Stomach (tissue), 9 donors: ENCODE data around the gene IFT27. TPM values are rescaled to one million over a fixed set of nuclear protein-coding genes. Genes with fewer than 3 reads are reported as not detected.
A peak's percentile ranks its signal among the peaks of the same experiment; 100 is the strongest.

ENCODE experiments used
- DNase-seq, 2 donors: peaks; one replicate each; pipeline versions ENCODE4 v3.0.0 to v3.0.0-alpha.2; 2013 to 2019
- H3K27ac ChIP-seq, 5 donors: fragments of 200-600 bp in 4 of 5; sonication (generic) in 4 of 5; one replicate each; pipeline ENCODE4 v1.5.1; 2013 to 2019; ENCODE audit warnings: mild to moderate bottlenecking in 1 of 5, moderate library complexity in 1 of 5
- H3K27me3 ChIP-seq, 3 donors: fragments of 200-600 bp; sonication (generic); one replicate each; pipeline ENCODE4 v1.5.1; 2017 to 2019; ENCODE audit warnings: mixed run types in 1 of 3
- H3K36me3 ChIP-seq, 4 donors: fragments of 200-600 bp; sonication (generic); 1 replicate in 3 of 4; 2 replicates in 1 of 4; pipeline ENCODE4 v1.5.1; 2016 to 2019
- H3K4me1 ChIP-seq, 4 donors: fragments of 200-600 bp; sonication (generic); one replicate each; pipeline ENCODE4 v1.5.1; 2016 to 2019
- H3K4me3 ChIP-seq, 4 donors: fragments of 200-600 bp; sonication (generic) in 3 of 4; one replicate each; pipeline ENCODE4 v1.5.1; 2016 to 2019; ENCODE audit warnings: mild to moderate bottlenecking in 1 of 4
- H3K9me3 ChIP-seq, 4 donors: fragments of 200-600 bp; sonication (generic); one replicate each; pipeline ENCODE4 v1.5.1; 2016 to 2019
- CTCF ChIP-seq, 7 experiments: fragments of 450-650 bp in 4 of 7; fragments of 200-600 bp in 3 of 7; sonication (generic) in 3 of 7; IDR thresholded peaks; one replicate each; pipeline ENCODE4 v1.5.1; 2016 to 2019; ENCODE audit warnings: antibody characterized with exemption in 7 of 7, control low read depth in 2 of 7, mild to moderate bottlenecking in 1 of 7
- EP300 ChIP-seq: sonication (generic); formaldehyde crosslinking; IDR thresholded peaks from one replicate; pipeline ENCODE4 v1.6.1; 2017; ENCODE audit warnings: antibody characterized with exemption
- POLR2A ChIP-seq, 4 donors: fragments of 450-650 bp; IDR thresholded peaks; one replicate each; pipeline ENCODE4 v1.6.1; 2016; ENCODE audit warnings: antibody characterized with exemption in 4 of 4, control low read depth in 2 of 4, mild to moderate bottlenecking in 1 of 4, moderate library complexity in 1 of 4
- POLR2AphosphoS5 ChIP-seq, 3 donors: sonication (generic); formaldehyde crosslinking; IDR thresholded peaks; one replicate each; pipeline ENCODE4 v1.6.1; 2016; ENCODE audit warnings: antibody characterized with exemption in 3 of 3
- WGBS, 5 donors: extraction: QIAGEN DNeasy Blood & Tissue Kit in 3 of 5; methylation state at CpG; one replicate each; pipeline versions ENCODE4 v1.1.5 to v1.1.7; 2013 to 2018; 5-methylcytosine and 5-hydroxymethylcytosine counted together
- intact Hi-C: fragments of 100-400 bp; cut with DNase I; formaldehyde crosslinking; loops from one replicate; pipeline ENCODE4 v1.15.1; 2023; ENCODE audit warnings: low total_unique reads
- polyA plus RNA-seq, 3 donors: library from polyadenylated mRNA; stranded (reverse); fragments of 200-250 nt; gene quantifications; one replicate each; pipeline ENCODE4 v1.2.3, GENCODE V29; 2013
- total RNA-seq, 5 donors: library from RNA; depleted of rRNA; stranded (reverse); fragments of >200 nt; gene quantifications; one replicate each; pipeline versions ENCODE4 v1.1.0 to v1.2.3, GENCODE V29; 2014 to 2016
- donor health status: healthy with polysubstance abuse.
- donor health status: Bipolar disorder and iron deficiency.
- donor health status: healthy.

IFT27 gene
- total and polyA plus RNA-seq, 8 donors, result 8.2 to 36.1 (median 18.4) TPM

- WGBS, 5 donors, result 59 to 75% (median 63%) methylated on average over 11 of the region's 11 CpGs
- no peaks in the 10 kb centered on the region for H3K27me3 ChIP-seq
- H3K4me1 ChIP-seq, result peaks cover 0 to 11% (median 7%) of the 10 kb centered on the region in 4 donors
- no peak overlapping the region for H3K27ac ChIP-seq
- H3K9me3 ChIP-seq, result no peaks in the 10 kb centered on the region
- H3K36me3 ChIP-seq, result peaks cover 0 to 33% (median 24%) of the 10 kb centered on the region in 4 donors
- no peak overlapping the region for H3K4me3 ChIP-seq
- intact Hi-C loops, result no loop called here
- TF ChIP-seq POLR2A (IDR thresholded peaks at IDR 0.05), result no peak
- no peak for TF ChIP-seq EP300
- TF ChIP-seq POLR2AphosphoS5 (IDR thresholded peaks at IDR 0.05), result no peak
- no peak for TF ChIP-seq CTCF (IDR thresholded peaks at IDR 0.05)
- peak in 1 of 2 donors; percentile 29 for DNase-seq
Observed at GRCh38 chr22:36770513-36771231, 5.2 kb downstream of the IFT27 start.

DNA sequence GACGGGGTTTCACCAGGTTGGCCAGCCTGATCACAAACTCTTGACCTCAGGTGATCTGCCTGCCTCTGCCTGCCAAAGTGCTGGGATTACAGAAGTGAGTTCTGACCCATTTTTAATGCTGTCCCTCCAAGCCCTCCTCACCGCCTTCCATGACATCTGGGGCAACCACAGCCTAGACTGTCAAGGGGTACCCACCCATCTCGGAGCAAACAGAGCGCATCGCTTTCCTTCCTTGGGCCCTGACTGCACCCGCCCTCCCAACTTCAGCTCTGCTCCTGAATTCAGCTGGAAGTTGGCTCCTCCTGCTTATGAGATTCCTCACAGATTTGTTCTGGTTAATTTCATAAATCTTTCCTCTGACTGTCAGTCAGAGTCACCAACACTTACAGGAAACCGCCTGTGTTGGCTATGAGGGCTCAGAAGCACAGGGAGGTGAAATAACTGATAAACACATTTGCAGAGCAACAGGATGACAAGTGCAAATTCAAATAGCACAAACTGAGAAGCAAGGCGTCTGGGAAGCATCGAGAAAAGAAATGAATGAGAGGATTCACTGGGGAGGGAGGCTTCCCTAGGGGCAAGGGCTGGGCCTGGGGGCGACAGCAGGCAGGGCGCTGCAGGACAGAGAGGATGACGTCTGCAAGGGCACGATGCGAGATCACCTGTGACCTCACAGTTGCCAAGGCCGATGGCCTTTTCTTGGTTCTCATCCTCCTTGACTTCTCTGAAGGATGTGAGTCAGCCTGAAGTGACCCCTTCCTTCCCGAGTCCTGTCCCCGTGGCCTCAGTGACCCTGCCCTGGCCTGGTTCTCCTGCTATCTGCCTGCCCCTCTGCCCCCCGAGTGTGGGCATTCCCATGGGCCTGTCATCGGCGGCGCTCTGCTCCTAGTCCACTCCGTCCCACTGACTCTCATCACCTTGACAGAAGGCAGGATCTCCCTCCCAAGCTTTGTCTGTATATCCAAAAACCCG lies 6.1 kb downstream of the IFT27 start:
- 74 to 84% (median 79%) methylated on average over 23 of the region's 23 CpGs for WGBS, 5 donors
- Histone ChIP-seq H3K4me3 (no peak overlapping the region), H3K4me1 (peaks cover 0 to 3% (median 1%) of the 10 kb centered on the region in 4 donors), H3K27me3 (no peaks in the 10 kb centered on the region), H3K27ac (no peak overlapping the region), H3K36me3 (peaks cover 0 to 41% (median 32%) of the 10 kb centered on the region in 4 donors), H3K9me3 (no peaks in the 10 kb centered on the region)
- intact Hi-C loops, result no loop called here
- no peak for DNase-seq
- TF ChIP-seq POLR2A (IDR thresholded peaks at IDR 0.05) (no peak), POLR2AphosphoS5 (IDR thresholded peaks at IDR 0.05) (no peak), EP300 (no peak), CTCF (IDR thresholded peaks at IDR 0.05) (no peak)

GRCh38 chr22:36768616-36769015 lies 7.3 kb downstream of the IFT27 start:
- DNase-seq, result no peak
- intact Hi-C loops, result no loop called here
- H3K27ac ChIP-seq, result no peak overlapping the region
- H3K4me1 ChIP-seq, result peaks cover 0 to under 1% (median 0%) of the 10 kb centered on the region in 4 donors
- H3K27me3 ChIP-seq, result no peaks in the 10 kb centered on the region
- peaks cover 0 to 49% (median 37%) of the 10 kb centered on the region in 4 donors for H3K36me3 ChIP-seq
- H3K4me3 ChIP-seq, result no peak overlapping the region
- WGBS, 5 donors, result 91 to 96% (median 94%) methylated on average over 13 of the region's 13 CpGs
- no peaks in the 10 kb centered on the region for H3K9me3 ChIP-seq
- no peak for TF ChIP-seq CTCF (IDR thresholded peaks at IDR 0.05)
- TF ChIP-seq EP300, result no peak
- TF ChIP-seq POLR2A (IDR thresholded peaks at IDR 0.05), result no peak
- no peak for TF ChIP-seq POLR2AphosphoS5 (IDR thresholded peaks at IDR 0.05)

GRCh38 chr22:36768141-36768540 lies 7.8 kb downstream of the IFT27 start:
- H3K4me3 ChIP-seq, result no peak overlapping the region
- 93 to 97% (median 94%) methylated on average over 5 of the region's 5 CpGs for WGBS, 5 donors

More at GRCh38 chr22:36768141-36768540, 7.8 kb downstream of the IFT27 start:
- H3K27me3 ChIP-seq, result no peaks in the 10 kb centered on the region
- no peaks in the 10 kb centered on the region for H3K9me3 ChIP-seq
- TF ChIP-seq POLR2AphosphoS5 (IDR thresholded peaks at IDR 0.05) (no peak), EP300 (no peak), CTCF (IDR thresholded peaks at IDR 0.05) (no peak), POLR2A (IDR thresholded peaks at IDR 0.05) (no peak)
- no peak overlapping the region for H3K27ac ChIP-seq
- peaks cover 0 to 5% (median 0%) of the 10 kb centered on the region in 4 donors for H3K4me1 ChIP-seq
- DNase-seq, result no peak
- peaks cover 0 to 51% (median 42%) of the 10 kb centered on the region in 4 donors for H3K36me3 ChIP-seq
- intact Hi-C loops, result no loop called here
